H1 (cell line): ENCODE measurements around the gene GLMP. TPM values are rescaled to one million over a fixed set of nuclear protein-coding genes. Genes with fewer than 3 reads are reported as not detected.

Source experiments
- BCL11A ChIP-seq, 2 experiments: IDR thresholded peaks; one replicate each; pipeline ENCODE4 v1.6.1; 2011; ENCODE audit warnings: low read depth in 2 of 2, low read length in 2 of 2, mild to moderate bottlenecking in 2 of 2
- EGR1 ChIP-seq: IDR thresholded peaks from 2 replicates; pipeline ENCODE4 v1.6.1; 2011; ENCODE audit warnings: low read depth, low read length, borderline replicate concordance
- polyA plus RNA-seq, 7 experiments: library from polyadenylated mRNA; depleted of rRNA in 3 of 7; stranded (reverse) in 5 of 7; unstranded in 2 of 7; fragments of >200 nt in 5 of 7; fragments of 200-250 nt in 2 of 7; gene quantifications; 1 replicate in 5 of 7; 2 replicates in 1 of 7; 4 replicates in 1 of 7; pipeline versions ENCODE4 v1.2.1 to v1.2.3, GENCODE V29; 2011 to 2013; ENCODE audit warnings: missing spikeins in 2 of 7, mixed read lengths in 2 of 7
- total RNA-seq: library from RNA; stranded (reverse); fragmentation: NEBNext Ultra II Directional; extraction: Animal tissue kit (Norgen Biotek cat#: 25700); gene quantifications from 2 replicates; pipeline ENCODE4 v1.2.1, GENCODE V29; 2021
- TF ChIP-seq, protein P1 (sequence below): IDR thresholded peaks from 2 replicates; pipeline ENCODE4 v1.6.1; 2012; ENCODE audit warnings: low read length, inconsistent platforms
- TF ChIP-seq, protein P2 (sequence below), 3 experiments: IDR thresholded peaks; 1 replicate in 2 of 3; 2 replicates in 1 of 3; pipeline versions ENCODE4 v1.5.1 to v1.6.1; 2011; ENCODE audit warnings: low read length in 3 of 3, mild to moderate bottlenecking in 3 of 3, inconsistent platforms in 2 of 3, low read depth in 1 of 3, moderate library complexity in 1 of 3; ENCODE audit not compliant: insufficient read depth in 1 of 3; ENCODE audit errors: control extremely low read depth in 1 of 3
- TF ChIP-seq, protein P3 (sequence below): fragments of 300-600 bp; sonication (generic); IDR thresholded peaks from 2 replicates; pipeline ENCODE4 v1.7.1; 2012; ENCODE audit warnings: low read length, moderate library complexity, mild to moderate bottlenecking, inconsistent platforms; ENCODE audit not compliant: insufficient replicate concordance

The GLMP gene
- total and polyA plus RNA-seq, 2 of the 8 experiments (the other 6 are each of a cell fraction or from before 2014, with no cell fraction given) = 48.1 to 59.5 TPM

DNA sequence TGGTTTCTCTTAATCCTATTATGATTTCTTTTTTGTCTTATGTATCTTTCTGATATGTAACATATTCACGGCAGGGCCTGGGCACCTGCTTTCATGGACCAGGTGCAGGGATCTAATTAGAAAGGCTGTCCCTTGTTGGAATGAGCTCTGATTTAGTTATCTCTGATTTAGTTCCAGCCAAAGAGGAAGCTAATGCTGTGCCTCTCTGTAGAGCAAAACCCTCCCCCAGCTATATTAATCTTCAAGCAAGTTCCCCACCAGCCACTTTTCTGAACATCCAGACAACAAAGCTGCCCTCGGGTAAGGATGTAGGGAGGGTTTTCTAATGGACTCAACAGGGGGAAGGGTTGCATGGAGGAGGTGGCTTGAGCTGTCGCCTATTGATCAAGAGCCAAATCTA, 48.9 kb upstream of the GLMP start (continued):
- TF ChIP-seq, protein P1, sequence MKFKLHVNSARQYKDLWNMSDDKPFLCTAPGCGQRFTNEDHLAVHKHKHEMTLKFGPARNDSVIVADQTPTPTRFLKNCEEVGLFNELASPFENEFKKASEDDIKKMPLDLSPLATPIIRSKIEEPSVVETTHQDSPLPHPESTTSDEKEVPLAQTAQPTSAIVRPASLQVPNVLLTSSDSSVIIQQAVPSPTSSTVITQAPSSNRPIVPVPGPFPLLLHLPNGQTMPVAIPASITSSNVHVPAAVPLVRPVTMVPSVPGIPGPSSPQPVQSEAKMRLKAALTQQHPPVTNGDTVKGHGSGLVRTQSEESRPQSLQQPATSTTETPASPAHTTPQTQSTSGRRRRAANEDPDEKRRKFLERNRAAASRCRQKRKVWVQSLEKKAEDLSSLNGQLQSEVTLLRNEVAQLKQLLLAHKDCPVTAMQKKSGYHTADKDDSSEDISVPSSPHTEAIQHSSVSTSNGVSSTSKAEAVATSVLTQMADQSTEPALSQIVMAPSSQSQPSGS = no peak
- TF ChIP-seq BCL11A (IDR thresholded peaks at IDR 0.05; ENCODE audit: low read depth in 2 of 2, low read length in 2 of 2) = no peak
- TF ChIP-seq, protein P2, sequence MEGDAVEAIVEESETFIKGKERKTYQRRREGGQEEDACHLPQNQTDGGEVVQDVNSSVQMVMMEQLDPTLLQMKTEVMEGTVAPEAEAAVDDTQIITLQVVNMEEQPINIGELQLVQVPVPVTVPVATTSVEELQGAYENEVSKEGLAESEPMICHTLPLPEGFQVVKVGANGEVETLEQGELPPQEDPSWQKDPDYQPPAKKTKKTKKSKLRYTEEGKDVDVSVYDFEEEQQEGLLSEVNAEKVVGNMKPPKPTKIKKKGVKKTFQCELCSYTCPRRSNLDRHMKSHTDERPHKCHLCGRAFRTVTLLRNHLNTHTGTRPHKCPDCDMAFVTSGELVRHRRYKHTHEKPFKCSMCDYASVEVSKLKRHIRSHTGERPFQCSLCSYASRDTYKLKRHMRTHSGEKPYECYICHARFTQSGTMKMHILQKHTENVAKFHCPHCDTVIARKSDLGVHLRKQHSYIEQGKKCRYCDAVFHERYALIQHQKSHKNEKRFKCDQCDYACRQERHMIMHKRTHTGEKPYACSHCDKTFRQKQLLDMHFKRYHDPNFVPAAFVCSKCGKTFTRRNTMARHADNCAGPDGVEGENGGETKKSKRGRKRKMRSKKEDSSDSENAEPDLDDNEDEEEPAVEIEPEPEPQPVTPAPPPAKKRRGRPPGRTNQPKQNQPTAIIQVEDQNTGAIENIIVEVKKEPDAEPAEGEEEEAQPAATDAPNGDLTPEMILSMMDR (IDR thresholded peaks at IDR 0.05; ENCODE audit: control extremely low read depth in 1 of 3, insufficient read depth in 1 of 3, low read depth in 1 of 3, low read length in 3 of 3) = no peak
- TF ChIP-seq, protein P3, sequence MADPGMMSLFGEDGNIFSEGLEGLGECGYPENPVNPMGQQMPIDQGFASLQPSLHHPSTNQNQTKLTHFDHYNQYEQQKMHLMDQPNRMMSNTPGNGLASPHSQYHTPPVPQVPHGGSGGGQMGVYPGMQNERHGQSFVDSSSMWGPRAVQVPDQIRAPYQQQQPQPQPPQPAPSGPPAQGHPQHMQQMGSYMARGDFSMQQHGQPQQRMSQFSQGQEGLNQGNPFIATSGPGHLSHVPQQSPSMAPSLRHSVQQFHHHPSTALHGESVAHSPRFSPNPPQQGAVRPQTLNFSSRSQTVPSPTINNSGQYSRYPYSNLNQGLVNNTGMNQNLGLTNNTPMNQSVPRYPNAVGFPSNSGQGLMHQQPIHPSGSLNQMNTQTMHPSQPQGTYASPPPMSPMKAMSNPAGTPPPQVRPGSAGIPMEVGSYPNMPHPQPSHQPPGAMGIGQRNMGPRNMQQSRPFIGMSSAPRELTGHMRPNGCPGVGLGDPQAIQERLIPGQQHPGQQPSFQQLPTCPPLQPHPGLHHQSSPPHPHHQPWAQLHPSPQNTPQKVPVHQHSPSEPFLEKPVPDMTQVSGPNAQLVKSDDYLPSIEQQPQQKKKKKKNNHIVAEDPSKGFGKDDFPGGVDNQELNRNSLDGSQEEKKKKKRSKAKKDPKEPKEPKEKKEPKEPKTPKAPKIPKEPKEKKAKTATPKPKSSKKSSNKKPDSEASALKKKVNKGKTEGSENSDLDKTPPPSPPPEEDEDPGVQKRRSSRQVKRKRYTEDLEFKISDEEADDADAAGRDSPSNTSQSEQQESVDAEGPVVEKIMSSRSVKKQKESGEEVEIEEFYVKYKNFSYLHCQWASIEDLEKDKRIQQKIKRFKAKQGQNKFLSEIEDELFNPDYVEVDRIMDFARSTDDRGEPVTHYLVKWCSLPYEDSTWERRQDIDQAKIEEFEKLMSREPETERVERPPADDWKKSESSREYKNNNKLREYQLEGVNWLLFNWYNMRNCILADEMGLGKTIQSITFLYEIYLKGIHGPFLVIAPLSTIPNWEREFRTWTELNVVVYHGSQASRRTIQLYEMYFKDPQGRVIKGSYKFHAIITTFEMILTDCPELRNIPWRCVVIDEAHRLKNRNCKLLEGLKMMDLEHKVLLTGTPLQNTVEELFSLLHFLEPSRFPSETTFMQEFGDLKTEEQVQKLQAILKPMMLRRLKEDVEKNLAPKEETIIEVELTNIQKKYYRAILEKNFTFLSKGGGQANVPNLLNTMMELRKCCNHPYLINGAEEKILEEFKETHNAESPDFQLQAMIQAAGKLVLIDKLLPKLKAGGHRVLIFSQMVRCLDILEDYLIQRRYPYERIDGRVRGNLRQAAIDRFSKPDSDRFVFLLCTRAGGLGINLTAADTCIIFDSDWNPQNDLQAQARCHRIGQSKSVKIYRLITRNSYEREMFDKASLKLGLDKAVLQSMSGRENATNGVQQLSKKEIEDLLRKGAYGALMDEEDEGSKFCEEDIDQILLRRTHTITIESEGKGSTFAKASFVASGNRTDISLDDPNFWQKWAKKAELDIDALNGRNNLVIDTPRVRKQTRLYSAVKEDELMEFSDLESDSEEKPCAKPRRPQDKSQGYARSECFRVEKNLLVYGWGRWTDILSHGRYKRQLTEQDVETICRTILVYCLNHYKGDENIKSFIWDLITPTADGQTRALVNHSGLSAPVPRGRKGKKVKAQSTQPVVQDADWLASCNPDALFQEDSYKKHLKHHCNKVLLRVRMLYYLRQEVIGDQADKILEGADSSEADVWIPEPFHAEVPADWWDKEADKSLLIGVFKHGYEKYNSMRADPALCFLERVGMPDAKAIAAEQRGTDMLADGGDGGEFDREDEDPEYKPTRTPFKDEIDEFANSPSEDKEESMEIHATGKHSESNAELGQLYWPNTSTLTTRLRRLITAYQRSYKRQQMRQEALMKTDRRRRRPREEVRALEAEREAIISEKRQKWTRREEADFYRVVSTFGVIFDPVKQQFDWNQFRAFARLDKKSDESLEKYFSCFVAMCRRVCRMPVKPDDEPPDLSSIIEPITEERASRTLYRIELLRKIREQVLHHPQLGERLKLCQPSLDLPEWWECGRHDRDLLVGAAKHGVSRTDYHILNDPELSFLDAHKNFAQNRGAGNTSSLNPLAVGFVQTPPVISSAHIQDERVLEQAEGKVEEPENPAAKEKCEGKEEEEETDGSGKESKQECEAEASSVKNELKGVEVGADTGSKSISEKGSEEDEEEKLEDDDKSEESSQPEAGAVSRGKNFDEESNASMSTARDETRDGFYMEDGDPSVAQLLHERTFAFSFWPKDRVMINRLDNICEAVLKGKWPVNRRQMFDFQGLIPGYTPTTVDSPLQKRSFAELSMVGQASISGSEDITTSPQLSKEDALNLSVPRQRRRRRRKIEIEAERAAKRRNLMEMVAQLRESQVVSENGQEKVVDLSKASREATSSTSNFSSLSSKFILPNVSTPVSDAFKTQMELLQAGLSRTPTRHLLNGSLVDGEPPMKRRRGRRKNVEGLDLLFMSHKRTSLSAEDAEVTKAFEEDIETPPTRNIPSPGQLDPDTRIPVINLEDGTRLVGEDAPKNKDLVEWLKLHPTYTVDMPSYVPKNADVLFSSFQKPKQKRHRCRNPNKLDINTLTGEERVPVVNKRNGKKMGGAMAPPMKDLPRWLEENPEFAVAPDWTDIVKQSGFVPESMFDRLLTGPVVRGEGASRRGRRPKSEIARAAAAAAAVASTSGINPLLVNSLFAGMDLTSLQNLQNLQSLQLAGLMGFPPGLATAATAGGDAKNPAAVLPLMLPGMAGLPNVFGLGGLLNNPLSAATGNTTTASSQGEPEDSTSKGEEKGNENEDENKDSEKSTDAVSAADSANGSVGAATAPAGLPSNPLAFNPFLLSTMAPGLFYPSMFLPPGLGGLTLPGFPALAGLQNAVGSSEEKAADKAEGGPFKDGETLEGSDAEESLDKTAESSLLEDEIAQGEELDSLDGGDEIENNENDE = no peak
- TF ChIP-seq EGR1 = no peak
